Activated B cell treated with CpG ODN at 0.5 μM for 24 hours (primary cell): ENCODE data around the gene NAP1L5. TPM values are rescaled to one million over a fixed set of nuclear protein-coding genes. Genes with fewer than 3 reads are reported as not detected.

Experiments
- ATAC-seq: fragments of 200-7000 bp; cut with Tn5 transposase; one replicate; pipeline ENCODE4 v1.10.0; 2021; ENCODE audit warnings: low read depth, mild to moderate bottlenecking, moderate library complexity
- CTCF ChIA-PET: fragments of 350-600 bp; sonication (Branson Sonifier 250); formaldehyde crosslinking; loops from one replicate; lab custom pipeline; 2021; ENCODE audit warnings: antibody characterized with exemption; lab: Charles Lee
- POLR2A ChIA-PET: fragments of 350-600 bp; sonication (Branson Sonifier 250); formaldehyde crosslinking; loops from one replicate; lab custom pipeline; 2021; ENCODE audit warnings: antibody characterized with exemption; lab: Charles Lee
- DNase-seq: peaks from one replicate; pipeline ENCODE4 v3.0.0; 2022
- H3K27ac Mint-ChIP-seq: one replicate; pipeline ENCODE4 v1.8.0; 2020; ENCODE audit warnings: mixed read lengths
- H3K27me3 Mint-ChIP-seq: one replicate; pipeline ENCODE4 v1.8.0; 2021; ENCODE audit warnings: mixed read lengths
- H3K36me3 Mint-ChIP-seq: one replicate; pipeline ENCODE4 v1.8.0; 2021; ENCODE audit warnings: low read depth, mixed read lengths
- H3K4me1 Mint-ChIP-seq: one replicate; pipeline ENCODE4 v1.8.0; 2021; ENCODE audit warnings: mixed read lengths
- H3K4me3 Mint-ChIP-seq: one replicate; pipeline ENCODE4 v1.8.0; 2020; ENCODE audit warnings: mild to moderate bottlenecking, mixed read lengths
- H3K9me3 Mint-ChIP-seq: one replicate; pipeline ENCODE4 v1.8.0; 2020; ENCODE audit warnings: mixed read lengths
- CTCF ChIP-seq: fragments of 200-600 bp; IDR thresholded peaks from one replicate; pipeline ENCODE4 v1.8.0; 2022; ENCODE audit warnings: antibody characterized with exemption, mild to moderate bottlenecking
- intact Hi-C: fragments of 100-400 bp; cut with micrococcal nuclease; formaldehyde crosslinking; loops from one replicate; pipeline ENCODE4 v1.15.1; 2024
- total RNA-seq: library from RNA; stranded (reverse); gene quantifications from 2 replicates; pipeline ENCODE4 v1.2.3, GENCODE V29; 2022

The NAP1L5 gene
- total RNA-seq, 1 donor from 2014 or later: 2.6 TPM

GRCh38 chr4:88660446-88661294, 37.0 kb downstream of the NAP1L5 start:
- ChIA-PET CTCF (interaction anchor here (1.2 kb wide), 1 partner anchor 121 kb away, joined by 3 read pairs; no protein-coding TSS in a partner anchor), POLR2A (no interaction called here)
- no peaks in the 10 kb centered on the region for H3K4me1 Mint-ChIP-seq
- no peak for ATAC-seq
- DNase-seq: no peak
- H3K27ac Mint-ChIP-seq: no peak overlapping the region
- peaks cover 83% of the 10 kb centered on the region for H3K36me3 Mint-ChIP-seq
- no peaks in the 10 kb centered on the region for H3K9me3 Mint-ChIP-seq
- intact Hi-C loops: no loop called here
- H3K4me3 Mint-ChIP-seq: no peak overlapping the region
- TF ChIP-seq CTCF: no peak
- H3K27me3 Mint-ChIP-seq: no peaks in the 10 kb centered on the region

- Mint-ChIP-seq H3K9me3 (no peaks in the 10 kb centered on the region), H3K27me3 (no peaks in the 10 kb centered on the region), H3K36me3 (peaks cover 83% of the 10 kb centered on the region), H3K4me1 (no peaks in the 10 kb centered on the region), H3K27ac (no peak overlapping the region), H3K4me3 (no peak overlapping the region)
- ChIA-PET POLR2A (no interaction called here), CTCF (interaction anchor here (1.1 to 1.6 kb wide), 3 partner anchors 120 to 132 kb away, joined by 8 to 17 read pairs (median 9); no protein-coding TSS in a partner anchor)
- TF ChIP-seq CTCF: no peak
- intact Hi-C loops: loop anchor here (1.0 kb wide), 2 partner anchors 121 to 134 kb away; no protein-coding TSS in a partner anchor
- DNase-seq: no peak
- no peak for ATAC-seq
Observed at GRCh38 chr4:88659890-88660208, 37.8 kb downstream of the NAP1L5 start.

- Mint-ChIP-seq H3K4me1 (no peaks in the 10 kb centered on the region), H3K27ac (no peak overlapping the region), H3K36me3 (peaks cover 80% of the 10 kb centered on the region), H3K4me3 (no peak overlapping the region), H3K27me3 (no peaks in the 10 kb centered on the region), H3K9me3 (no peaks in the 10 kb centered on the region)
- intact Hi-C loops: loop anchor here (1.0 kb wide), 2 partner anchors 120 to 133 kb away; no protein-coding TSS in a partner anchor
- ATAC-seq (peak; percentile 52), DNase-seq (no peak)
- ChIA-PET POLR2A (no interaction called here), CTCF (interaction anchor here (0.7 to 1.6 kb wide), 5 partner anchors 66 to 135 kb away, joined by 3 to 17 read pairs (median 8); partner anchors contain the start of gene PYURF)
- no peak for TF ChIP-seq CTCF
Observed at GRCh38 chr4:88659055-88659889, 38.4 kb downstream of the NAP1L5 start.

- Mint-ChIP-seq H3K27ac (peak overlapping the region; percentile 21), H3K4me1 (no peaks in the 10 kb centered on the region), H3K9me3 (no peaks in the 10 kb centered on the region), H3K36me3 (peaks cover 69% of the 10 kb centered on the region), H3K27me3 (no peaks in the 10 kb centered on the region), H3K4me3 (no peak overlapping the region)
- intact Hi-C loops: no loop called here
- TF ChIP-seq CTCF: no peak
- ChIA-PET CTCF (no interaction called here), POLR2A (no interaction called here)
- ATAC-seq (no peak), DNase-seq (no peak)
Observed at GRCh38 chr4:88655226-88655625, 42.4 kb downstream of the NAP1L5 start.
